H9 (cell line): ENCODE results near the gene FAXC. TPM values are rescaled to one million over a fixed set of nuclear protein-coding genes. Genes with fewer than 3 reads are reported as not detected.

Source experiments
- DNase-seq: peaks from one replicate; pipeline ENCODE4 v3.0.0-alpha.2; 2017
- H2AFZ ChIP-seq: one replicate; pipeline ENCODE4 v1.6.1; 2013; ENCODE audit warnings: mild to moderate bottlenecking, low read length, control low read depth, moderate library complexity
- H2AK5ac ChIP-seq: 2 replicates; pipeline ENCODE4 v1.6.1; 2013; ENCODE audit warnings: low read length, control low read depth, mixed read lengths; ENCODE audit not compliant: insufficient read length
- H2BK120ac ChIP-seq: one replicate; pipeline ENCODE4 v1.6.1; 2013; ENCODE audit warnings: low read depth, mild to moderate bottlenecking, low read length, control low read depth, inconsistent platforms; ENCODE audit not compliant: poor library complexity, severe bottlenecking
- H2BK12ac ChIP-seq: 2 replicates; pipeline ENCODE4 v1.6.1; 2013; ENCODE audit warnings: low read length, control low read depth, mixed read lengths, low read depth; ENCODE audit not compliant: insufficient read length
- H2BK15ac ChIP-seq: 2 replicates; pipeline ENCODE4 v1.6.1; 2013; ENCODE audit warnings: low read depth, low read length, control low read depth
- H2BK20ac ChIP-seq: one replicate; pipeline ENCODE4 v1.6.1; 2013; ENCODE audit warnings: low read depth, mild to moderate bottlenecking, low read length, control low read depth, inconsistent platforms; ENCODE audit not compliant: poor library complexity, severe bottlenecking
- H2BK5ac ChIP-seq: 2 replicates; pipeline ENCODE4 v1.6.1; 2013; ENCODE audit warnings: low read length, control low read depth, mixed read lengths; ENCODE audit not compliant: insufficient read length
- H3K14ac ChIP-seq: 2 replicates; pipeline ENCODE4 v1.6.1; 2013; ENCODE audit warnings: low read length, control low read depth; ENCODE audit not compliant: insufficient read depth
- H3K18ac ChIP-seq: 2 replicates; pipeline ENCODE4 v1.6.1; 2013; ENCODE audit warnings: low read depth, mild to moderate bottlenecking, mixed read lengths, low read length, control low read depth; ENCODE audit not compliant: insufficient read length
- H3K23ac ChIP-seq: 2 replicates; pipeline ENCODE4 v1.6.1; 2013; ENCODE audit warnings: low read length, control low read depth, mixed read lengths, low read depth; ENCODE audit not compliant: insufficient read length
- H3K23me2 ChIP-seq: 2 replicates; pipeline ENCODE4 v1.6.1; 2013; ENCODE audit warnings: low read depth, mild to moderate bottlenecking, mixed read lengths, low read length, control low read depth; ENCODE audit not compliant: insufficient read length, poor library complexity, severe bottlenecking
- H3K27ac ChIP-seq: 2 replicates; pipeline ENCODE4 v1.5.1; 2013; ENCODE audit warnings: low read length, control low read depth, mixed read lengths, low read depth; ENCODE audit not compliant: insufficient read length
- H3K27me3 ChIP-seq: 2 replicates; pipeline ENCODE4 v1.6.1; 2013; ENCODE audit warnings: low read length, control low read depth, inconsistent platforms; ENCODE audit not compliant: insufficient read depth
- H3K4ac ChIP-seq: 2 replicates; pipeline ENCODE4 v1.6.1; 2013; ENCODE audit warnings: low read depth, mild to moderate bottlenecking, control low read depth, inconsistent platforms, low read length, moderate library complexity
- H3K4me1 ChIP-seq: 2 replicates; pipeline ENCODE4 v1.6.1; 2013; ENCODE audit warnings: low read length, control low read depth, inconsistent platforms; ENCODE audit not compliant: insufficient read depth
- H3K4me2 ChIP-seq: 2 replicates; pipeline ENCODE4 v1.6.1; 2013; ENCODE audit warnings: low read length, control low read depth, mixed read lengths; ENCODE audit not compliant: insufficient read length, insufficient read depth
- H3K56ac ChIP-seq: 2 replicates; pipeline ENCODE4 v1.6.1; 2013; ENCODE audit warnings: low read depth, mild to moderate bottlenecking, mixed read lengths, low read length, control low read depth; ENCODE audit not compliant: insufficient read length
- H3K79me1 ChIP-seq: 2 replicates; pipeline ENCODE4 v1.6.1; 2013; ENCODE audit warnings: low read depth, mild to moderate bottlenecking, moderate library complexity, low read length, control low read depth, inconsistent platforms; ENCODE audit not compliant: insufficient read depth, poor library complexity, severe bottlenecking
- H3K79me2 ChIP-seq: 2 replicates; pipeline ENCODE4 v1.6.1; 2013; ENCODE audit warnings: low read length, control low read depth, inconsistent platforms; ENCODE audit not compliant: insufficient read depth
- H3K9ac ChIP-seq: 2 replicates; pipeline ENCODE4 v1.6.1; 2013; ENCODE audit warnings: low read length, control low read depth, mixed read lengths; ENCODE audit not compliant: insufficient read length; ENCODE audit errors: extremely low read depth
- H3K9me3 ChIP-seq: one replicate; pipeline ENCODE4 v1.6.1; 2013; ENCODE audit warnings: low read depth, low read length, inconsistent platforms; ENCODE audit not compliant: control insufficient read depth
- H3T11ph ChIP-seq: one replicate; pipeline ENCODE4 v1.6.1; 2013; ENCODE audit warnings: mild to moderate bottlenecking, low read length, control low read depth, inconsistent platforms
- H4K20me1 ChIP-seq: one replicate; pipeline ENCODE4 v1.6.1; 2013; ENCODE audit not compliant: control insufficient read depth, insufficient read length, insufficient read depth
- H4K5ac ChIP-seq: 2 replicates; pipeline ENCODE4 v1.6.1; 2013; ENCODE audit warnings: low read depth, mild to moderate bottlenecking, mixed read lengths, low read length, control low read depth; ENCODE audit not compliant: insufficient read length
- H4K8ac ChIP-seq: replicated peaks from 2 replicates; pipeline ENCODE4 v1.6.1; 2013; ENCODE audit warnings: low read length, control low read depth, mixed read lengths, low read depth; ENCODE audit not compliant: insufficient read length
- H4K91ac ChIP-seq: 2 replicates; pipeline ENCODE4 v1.6.1; 2013; ENCODE audit warnings: low read depth, mild to moderate bottlenecking, moderate library complexity, mixed read lengths, low read length, control low read depth; ENCODE audit not compliant: insufficient read length
- H3K27ac Mint-ChIP-seq, 3 experiments: 2 replicates in 2 of 3; 3 replicates in 1 of 3; pipeline ENCODE4 v1.8.0; 2020 to 2021; ENCODE audit warnings: mixed read lengths in 3 of 3, mild to moderate bottlenecking in 1 of 3, moderate library complexity in 1 of 3
- H3K27me3 Mint-ChIP-seq: 2 replicates; pipeline ENCODE4 v1.8.0; 2021; ENCODE audit warnings: low read depth, mild to moderate bottlenecking, moderate library complexity, mixed read lengths
- H3K36me3 Mint-ChIP-seq, 3 experiments: 2 replicates in 2 of 3; 3 replicates in 1 of 3; pipeline ENCODE4 v1.8.0; 2020 to 2021; ENCODE audit warnings: low read depth in 3 of 3, mixed read lengths in 3 of 3; ENCODE audit not compliant: insufficient read depth in 1 of 3
- H3K4me1 Mint-ChIP-seq, 2 experiments: 2 replicates each; pipeline ENCODE4 v1.8.0; 2020; ENCODE audit warnings: mixed read lengths in 2 of 2
- H3K4me3 Mint-ChIP-seq, 2 experiments: 2 replicates in 1 of 2; 3 replicates in 1 of 2; pipeline ENCODE4 v1.8.0; 2020 to 2021; ENCODE audit warnings: mild to moderate bottlenecking in 2 of 2, mixed read lengths in 2 of 2, moderate library complexity in 1 of 2
- H3K9me3 Mint-ChIP-seq, 2 experiments: 2 replicates in 1 of 2; 3 replicates in 1 of 2; pipeline ENCODE4 v1.8.0; 2020; ENCODE audit warnings: mild to moderate bottlenecking in 2 of 2, mixed read lengths in 2 of 2, moderate library complexity in 1 of 2
- whole genome bisulfite sequencing: extraction: QIAGEN DNeasy Blood & Tissue Kit; methylation state at CpG from one replicate; pipeline ENCODE4 v1.1.7; 2013; ENCODE audit warnings: missing lambda C conversion rate, low lambda C conversion rate, mixed read lengths; ENCODE audit not compliant: insufficient read length; ENCODE audit errors: extremely low coverage; 5-methylcytosine and 5-hydroxymethylcytosine counted together
- total RNA-seq: library from RNA; stranded (reverse); gene quantifications from 2 replicates; pipeline ENCODE4 v1.2.1, GENCODE V29; 2021
- TF ChIP-seq, protein P1 (sequence below): fragments of 200-600 bp; sonication (generic); conservative IDR thresholded peaks from 3 replicates; pipeline ENCODE4 v1.8.0; 2021; ENCODE audit warnings: antibody characterized with exemption, mild to moderate bottlenecking

Gene FAXC
- total RNA-seq, 1 experiment from 2014 or later, result 17.2 TPM

DNA sequence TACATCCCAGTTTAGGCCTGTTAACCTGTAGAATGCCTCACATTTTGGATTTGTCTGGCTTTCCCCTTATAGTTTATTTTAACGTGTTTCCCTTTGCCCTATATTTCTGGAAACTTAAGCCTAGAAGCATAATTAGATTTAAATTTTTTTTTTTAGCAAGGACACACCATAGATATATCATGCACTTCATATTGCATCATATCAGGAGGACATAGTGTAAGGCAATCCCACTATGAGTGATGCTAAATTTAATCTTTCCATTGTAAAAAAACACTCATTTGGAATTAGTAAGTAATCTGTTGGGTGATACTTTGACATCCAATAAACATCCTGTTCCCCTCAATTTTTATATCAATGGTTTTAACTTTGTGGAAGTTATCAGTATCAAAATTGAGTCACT is 10.3 kb upstream of the FAXC start:
- no CpG with 5 or more reads among the region's 1 CpG for WGBS

More for the DNA sequence above, 10.3 kb upstream of the FAXC start:
- Histone ChIP-seq H3K4ac (no peak overlapping the region), H2BK5ac (no peak overlapping the region), H3K79me2 (no peaks in the 10 kb centered on the region), H3K23ac (no peak overlapping the region), H3K4me2 (no peak overlapping the region), H2BK120ac (no peak overlapping the region), H3K18ac (no peak overlapping the region), H3K4me1 (no peaks in the 10 kb centered on the region), H2AFZ (no peak overlapping the region), H3T11ph (no peak overlapping the region), H3K27ac (no peak overlapping the region), H4K5ac (no peak overlapping the region), H3K27me3 (no peaks in the 10 kb centered on the region), H2AK5ac (no peak overlapping the region), H3K14ac (no peak overlapping the region), H4K91ac (no peak overlapping the region), H3K56ac (no peak overlapping the region), H4K20me1 (no peaks in the 10 kb centered on the region), H3K9ac (no peak overlapping the region), H2BK15ac (no peak overlapping the region), H2BK20ac (no peak overlapping the region), H3K79me1 (no peaks in the 10 kb centered on the region), H2BK12ac (no peak overlapping the region), H4K8ac (no peak overlapping the region), H3K9me3 (no peaks in the 10 kb centered on the region), H3K23me2 (no peaks in the 10 kb centered on the region)
- H3K4me3 Mint-ChIP-seq, result no peak overlapping the region
- peaks cover 4% of the 10 kb centered on the region in 2 experiments; a peak in 3 of 4 replicates for H3K4me1 Mint-ChIP-seq
- no peak overlapping the region for H3K27ac Mint-ChIP-seq
- peaks cover 12% of the 10 kb centered on the region for H3K27me3 Mint-ChIP-seq
- no peak for DNase-seq
- no peaks in the 10 kb centered on the region for H3K9me3 Mint-ChIP-seq
- TF ChIP-seq, protein P1, sequence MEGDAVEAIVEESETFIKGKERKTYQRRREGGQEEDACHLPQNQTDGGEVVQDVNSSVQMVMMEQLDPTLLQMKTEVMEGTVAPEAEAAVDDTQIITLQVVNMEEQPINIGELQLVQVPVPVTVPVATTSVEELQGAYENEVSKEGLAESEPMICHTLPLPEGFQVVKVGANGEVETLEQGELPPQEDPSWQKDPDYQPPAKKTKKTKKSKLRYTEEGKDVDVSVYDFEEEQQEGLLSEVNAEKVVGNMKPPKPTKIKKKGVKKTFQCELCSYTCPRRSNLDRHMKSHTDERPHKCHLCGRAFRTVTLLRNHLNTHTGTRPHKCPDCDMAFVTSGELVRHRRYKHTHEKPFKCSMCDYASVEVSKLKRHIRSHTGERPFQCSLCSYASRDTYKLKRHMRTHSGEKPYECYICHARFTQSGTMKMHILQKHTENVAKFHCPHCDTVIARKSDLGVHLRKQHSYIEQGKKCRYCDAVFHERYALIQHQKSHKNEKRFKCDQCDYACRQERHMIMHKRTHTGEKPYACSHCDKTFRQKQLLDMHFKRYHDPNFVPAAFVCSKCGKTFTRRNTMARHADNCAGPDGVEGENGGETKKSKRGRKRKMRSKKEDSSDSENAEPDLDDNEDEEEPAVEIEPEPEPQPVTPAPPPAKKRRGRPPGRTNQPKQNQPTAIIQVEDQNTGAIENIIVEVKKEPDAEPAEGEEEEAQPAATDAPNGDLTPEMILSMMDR, result no peak
- H3K36me3 Mint-ChIP-seq, result no peaks in the 10 kb centered on the region
